Neutrophil (primary cell): ENCODE data around the gene HTR4.

Experiments used
- H3K27ac ChIP-seq: fragments of 200-600 bp; sonication (generic); 2 replicates; pipeline ENCODE4 v1.5.1; 2016; ENCODE audit warnings: mild to moderate bottlenecking, moderate library complexity
- H3K27me3 ChIP-seq: fragments of 200-600 bp; sonication (generic); 2 replicates; pipeline ENCODE4 v1.6.0; 2016; ENCODE audit warnings: mild to moderate bottlenecking
- H3K36me3 ChIP-seq: fragments of 200-600 bp; sonication (generic); 2 replicates; pipeline ENCODE4 v1.5.1; 2017
- H3K4me1 ChIP-seq, 2 experiments: fragments of 200-600 bp in 1 of 2; sonication (generic) in 1 of 2; 1 replicate in 1 of 2; 2 replicates in 1 of 2; pipeline versions ENCODE4 v1.5.1 to v1.6.1; 2013 to 2016; ENCODE audit warnings: low read depth in 1 of 2, low read length in 1 of 2, mild to moderate bottlenecking in 1 of 2, moderate library complexity in 1 of 2; ENCODE audit not compliant: control insufficient read depth in 1 of 2, insufficient read depth in 1 of 2
- H3K4me3 ChIP-seq, 2 experiments: fragments of 200-600 bp in 1 of 2; sonication (generic) in 1 of 2; 1 replicate in 1 of 2; 2 replicates in 1 of 2; pipeline ENCODE4 v1.5.1; 2013 to 2016; ENCODE audit warnings: low read depth in 1 of 2, low read length in 1 of 2, mild to moderate bottlenecking in 1 of 2, moderate library complexity in 1 of 2
- H3K9me3 ChIP-seq: fragments of 200-600 bp; sonication (generic); 2 replicates; pipeline ENCODE4 v1.5.1; 2016
- TF ChIP-seq, protein P1 (sequence below): fragments of 200-600 bp; sonication (generic); IDR thresholded peaks from 2 replicates; pipeline ENCODE4 v1.5.1; 2016; ENCODE audit warnings: antibody characterized with exemption

HTR4 gene

DNA sequence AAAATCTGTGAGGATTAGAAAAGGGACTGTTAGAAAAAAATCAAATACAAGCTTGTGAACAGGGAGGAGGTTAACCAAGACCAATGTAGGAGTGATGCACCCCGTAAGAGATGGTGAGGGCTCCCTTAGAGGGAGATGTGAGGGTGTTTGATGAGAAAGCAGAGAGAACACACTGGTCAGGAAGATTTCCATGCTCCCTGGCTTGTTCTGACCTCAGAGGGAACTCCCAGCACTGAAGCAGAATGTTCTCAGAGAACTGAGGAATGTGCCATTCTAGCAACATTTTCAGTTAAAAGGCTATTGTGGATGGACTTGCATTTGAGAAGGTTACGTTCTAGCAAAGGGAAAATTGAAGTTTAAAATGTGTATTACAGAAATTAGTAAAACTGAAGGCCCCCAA lies 110.6 kb downstream of the HTR4 start:
- Histone ChIP-seq H3K27me3 (no peaks in the 10 kb centered on the region), H3K9me3 (no peaks in the 10 kb centered on the region), H3K27ac (no peak overlapping the region), H3K4me1 (no peaks in the 10 kb centered on the region), H3K36me3 (no peaks in the 10 kb centered on the region), H3K4me3 (no peak overlapping the region)
- TF ChIP-seq, protein P1, sequence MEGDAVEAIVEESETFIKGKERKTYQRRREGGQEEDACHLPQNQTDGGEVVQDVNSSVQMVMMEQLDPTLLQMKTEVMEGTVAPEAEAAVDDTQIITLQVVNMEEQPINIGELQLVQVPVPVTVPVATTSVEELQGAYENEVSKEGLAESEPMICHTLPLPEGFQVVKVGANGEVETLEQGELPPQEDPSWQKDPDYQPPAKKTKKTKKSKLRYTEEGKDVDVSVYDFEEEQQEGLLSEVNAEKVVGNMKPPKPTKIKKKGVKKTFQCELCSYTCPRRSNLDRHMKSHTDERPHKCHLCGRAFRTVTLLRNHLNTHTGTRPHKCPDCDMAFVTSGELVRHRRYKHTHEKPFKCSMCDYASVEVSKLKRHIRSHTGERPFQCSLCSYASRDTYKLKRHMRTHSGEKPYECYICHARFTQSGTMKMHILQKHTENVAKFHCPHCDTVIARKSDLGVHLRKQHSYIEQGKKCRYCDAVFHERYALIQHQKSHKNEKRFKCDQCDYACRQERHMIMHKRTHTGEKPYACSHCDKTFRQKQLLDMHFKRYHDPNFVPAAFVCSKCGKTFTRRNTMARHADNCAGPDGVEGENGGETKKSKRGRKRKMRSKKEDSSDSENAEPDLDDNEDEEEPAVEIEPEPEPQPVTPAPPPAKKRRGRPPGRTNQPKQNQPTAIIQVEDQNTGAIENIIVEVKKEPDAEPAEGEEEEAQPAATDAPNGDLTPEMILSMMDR, result no peak

DNA sequence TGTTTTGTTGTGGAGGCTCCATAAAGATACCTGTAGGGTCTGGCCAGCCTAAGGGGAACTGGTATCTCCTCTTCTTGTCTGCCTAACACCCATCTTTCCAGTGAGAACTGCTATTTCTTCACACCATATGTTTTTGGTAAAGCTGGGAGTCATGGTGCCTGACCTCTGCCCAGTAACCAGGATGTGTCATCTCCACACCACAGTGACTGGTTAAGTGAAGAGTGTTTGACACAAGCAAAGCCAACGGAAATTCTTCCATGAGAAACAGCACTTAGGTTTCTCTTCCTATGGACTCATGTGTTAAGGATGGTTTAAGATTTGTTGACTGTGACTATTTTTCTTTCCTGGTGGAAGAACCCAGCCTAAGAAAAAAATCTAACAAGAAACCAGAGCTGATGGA lies 111.5 kb downstream of the HTR4 start:
- no peaks in the 10 kb centered on the region for H3K27me3 ChIP-seq
- no peaks in the 10 kb centered on the region for H3K9me3 ChIP-seq
- H3K27ac ChIP-seq, result no peak overlapping the region
- no peak overlapping the region for H3K4me3 ChIP-seq
- TF ChIP-seq, protein P1, result no peak
- no peaks in the 10 kb centered on the region for H3K36me3 ChIP-seq
- no peaks in the 10 kb centered on the region for H3K4me1 ChIP-seq

DNA sequence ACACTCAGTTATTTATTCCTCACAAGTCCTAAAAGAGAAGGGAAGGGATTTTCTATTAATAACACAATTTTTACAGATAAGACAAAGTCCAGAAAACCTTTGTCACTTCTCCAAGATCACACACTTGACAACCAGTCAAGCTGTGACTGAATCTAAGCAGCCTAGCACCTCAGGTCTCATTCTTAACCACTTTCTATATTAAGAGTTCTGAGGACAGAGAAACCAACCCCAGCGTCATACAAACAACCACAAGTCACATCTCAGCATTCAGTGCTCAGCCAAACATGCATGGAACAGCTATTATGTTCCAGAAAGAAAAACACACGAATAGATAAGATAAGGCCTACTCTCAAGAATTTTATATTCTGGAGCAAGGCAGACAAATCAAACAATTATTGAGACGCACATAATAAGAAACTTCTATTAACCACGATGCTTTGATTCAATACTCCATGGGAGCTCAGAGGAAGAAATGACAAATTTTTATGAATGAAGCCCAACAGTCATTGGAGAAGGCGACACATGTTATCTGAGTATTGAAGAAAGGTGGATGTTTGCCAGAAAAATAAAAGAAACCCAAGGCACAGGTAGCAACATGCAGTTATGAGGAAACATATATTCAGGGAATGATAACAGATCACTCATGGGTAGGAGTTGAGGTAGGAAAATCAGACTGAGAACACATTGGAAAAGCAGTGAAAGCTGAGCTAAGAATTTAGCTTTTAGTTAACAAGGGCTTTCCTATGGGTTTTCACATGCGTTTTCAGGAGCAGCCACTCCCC lies 113.1 kb downstream of the HTR4 start:
- Histone ChIP-seq H3K36me3 (no peaks in the 10 kb centered on the region), H3K4me3 (no peak overlapping the region), H3K27ac (no peak overlapping the region), H3K9me3 (no peaks in the 10 kb centered on the region), H3K27me3 (no peaks in the 10 kb centered on the region), H3K4me1 (no peaks in the 10 kb centered on the region)
- TF ChIP-seq, protein P1, result no peak

DNA sequence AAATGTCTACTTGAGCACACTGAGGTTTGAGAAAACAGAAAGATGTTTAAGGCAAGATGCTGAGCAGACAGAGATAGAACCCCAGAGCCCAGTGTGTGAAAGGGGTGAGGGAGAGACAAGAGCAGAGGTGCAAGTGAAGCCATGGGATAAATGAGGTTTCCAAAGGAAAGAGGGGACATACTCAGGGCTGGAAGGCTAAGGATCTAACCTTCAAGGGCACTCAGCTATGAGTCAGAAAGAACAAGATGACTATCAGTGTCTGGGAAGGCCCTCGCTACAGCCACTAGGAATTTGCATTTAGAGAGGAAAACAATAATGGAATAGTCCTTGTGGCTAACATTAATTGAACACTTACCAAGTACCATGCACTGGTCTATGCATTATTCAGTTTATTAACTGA lies 113.7 kb downstream of the HTR4 start:
- Histone ChIP-seq H3K9me3 (no peaks in the 10 kb centered on the region), H3K36me3 (no peaks in the 10 kb centered on the region), H3K4me3 (no peak overlapping the region), H3K27me3 (no peaks in the 10 kb centered on the region), H3K4me1 (no peaks in the 10 kb centered on the region), H3K27ac (no peak overlapping the region)
- TF ChIP-seq, protein P1, result no peak

DNA sequence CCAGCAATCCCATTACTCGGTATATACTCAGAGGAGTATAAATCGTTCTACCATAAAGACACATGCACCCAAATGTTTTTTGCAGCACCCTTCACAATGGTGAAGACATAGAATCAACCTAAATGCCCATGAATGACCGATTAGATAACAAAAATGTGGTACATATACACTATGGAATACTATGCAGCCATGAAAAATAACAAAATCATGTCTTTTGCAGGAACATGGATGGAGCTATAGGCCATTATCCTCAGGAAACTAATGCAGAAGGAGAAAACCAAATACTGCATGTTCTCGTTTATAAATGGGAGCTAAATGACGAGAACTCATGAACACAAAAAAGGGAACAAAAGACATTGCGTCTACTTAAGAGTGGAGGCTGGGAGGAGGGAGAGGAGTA lies 114.5 kb downstream of the HTR4 start:
- no peaks in the 10 kb centered on the region for H3K4me1 ChIP-seq
- H3K4me3 ChIP-seq, result no peak overlapping the region
- H3K27me3 ChIP-seq, result no peaks in the 10 kb centered on the region
- no peaks in the 10 kb centered on the region for H3K9me3 ChIP-seq
- H3K36me3 ChIP-seq, result no peaks in the 10 kb centered on the region
- H3K27ac ChIP-seq, result no peak overlapping the region
- TF ChIP-seq, protein P1, result no peak
